GM20431 (cell line): Measurements from ENCODE around the gene UCK2.

Experiments
- in situ Hi-C: fragments of 300-500 bp; cut with MseI, MboI; formaldehyde crosslinking; loops from one replicate; pipeline ENCODE4 v1.15.0; 2020; ENCODE audit warnings: low sequenced_read_pairs; ENCODE audit not compliant: unreplicated experiment

Gene UCK2

GRCh38 chr1:165853528-165854075 is 26.2 kb downstream of the UCK2 start:
- in situ Hi-C loops, result no loop called here

DNA sequence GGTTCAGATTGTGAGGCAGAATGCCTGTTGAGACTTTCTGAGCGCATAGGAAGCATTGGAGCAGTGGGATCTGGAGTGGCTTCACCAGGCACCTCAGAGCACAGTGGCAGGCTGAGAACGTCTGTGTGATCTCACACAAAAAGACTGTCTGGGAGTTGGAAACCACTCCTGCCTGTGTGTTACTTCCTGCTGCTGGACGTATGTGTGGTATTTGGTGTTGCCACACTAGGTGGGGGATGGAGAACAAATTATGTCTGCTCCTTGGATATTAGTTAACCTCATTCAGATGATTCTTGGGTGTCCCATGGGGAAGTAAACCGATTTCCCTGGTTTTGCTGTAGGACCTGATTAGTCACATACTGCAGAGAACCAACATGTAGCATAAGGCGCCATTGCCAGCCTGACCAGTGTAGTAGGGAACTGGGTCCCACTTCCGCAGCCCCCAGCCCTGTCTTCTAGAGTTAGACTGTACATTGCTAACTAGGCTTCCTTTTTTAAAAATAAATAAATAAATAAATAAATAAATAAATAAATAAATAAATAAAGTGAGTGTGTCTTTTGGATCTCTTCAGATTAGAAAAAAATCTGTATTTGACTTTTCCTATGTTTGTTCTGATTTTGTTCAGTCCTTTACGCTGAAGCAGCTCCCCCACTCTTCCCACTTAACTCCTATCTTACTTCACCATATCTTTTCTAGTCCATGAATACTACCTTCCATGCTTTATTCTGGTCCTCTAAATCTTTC is 26.9 kb downstream of the UCK2 start:
- in situ Hi-C loops, result no loop called here

DNA sequence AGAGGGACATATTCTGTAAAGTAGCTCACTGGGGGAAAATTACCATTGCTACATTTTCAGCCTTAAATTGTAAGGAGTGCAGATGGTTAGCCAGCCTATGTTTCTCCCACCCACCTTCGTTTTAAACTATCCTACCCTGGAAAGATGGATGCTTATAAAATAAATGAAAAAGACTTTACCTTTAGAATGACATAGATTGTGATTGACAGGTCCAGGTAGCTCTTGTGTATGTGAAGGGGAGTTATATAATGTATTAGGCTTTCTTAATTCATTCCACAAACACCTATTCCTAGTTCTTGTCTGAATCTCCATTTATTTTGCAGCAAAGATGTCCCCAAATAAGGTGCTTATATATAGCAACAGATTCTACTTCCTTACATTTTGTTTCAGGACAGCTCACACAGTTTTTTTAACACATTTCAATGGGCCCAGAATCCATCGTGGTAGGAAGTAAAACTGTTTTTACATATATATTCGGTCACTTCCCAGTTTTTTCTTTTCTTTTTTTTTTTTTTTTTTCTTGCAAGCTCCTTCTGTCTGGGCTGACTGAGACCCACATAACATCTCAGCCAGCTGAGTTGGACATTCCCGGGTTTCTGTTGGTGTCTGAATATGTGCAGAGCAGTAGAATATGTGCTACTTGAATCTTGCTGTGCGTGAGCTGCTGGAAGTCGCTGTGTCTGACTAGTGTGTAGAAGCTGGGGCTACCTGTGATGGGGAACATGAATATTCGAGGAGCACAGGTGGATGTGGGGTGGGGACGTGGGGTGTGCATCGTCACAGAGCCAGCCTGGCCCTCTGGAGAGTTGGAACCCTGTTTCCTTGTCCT is 27.8 kb downstream of the UCK2 start:
- in situ Hi-C loops, result no loop called here

GRCh38 chr1:165856021-165856420 is 28.6 kb downstream of the UCK2 start:
- in situ Hi-C loops, result no loop called here

- in situ Hi-C loops, result no loop called here
Measured at GRCh38 chr1:165856606-165857005, 29.2 kb downstream of the UCK2 start.

GRCh38 chr1:165857046-165857801 is 29.8 kb downstream of the UCK2 start:
- in situ Hi-C loops, result no loop called here

GRCh38 chr1:165858364-165858823 is 31.0 kb downstream of the UCK2 start:
- in situ Hi-C loops, result no loop called here

DNA sequence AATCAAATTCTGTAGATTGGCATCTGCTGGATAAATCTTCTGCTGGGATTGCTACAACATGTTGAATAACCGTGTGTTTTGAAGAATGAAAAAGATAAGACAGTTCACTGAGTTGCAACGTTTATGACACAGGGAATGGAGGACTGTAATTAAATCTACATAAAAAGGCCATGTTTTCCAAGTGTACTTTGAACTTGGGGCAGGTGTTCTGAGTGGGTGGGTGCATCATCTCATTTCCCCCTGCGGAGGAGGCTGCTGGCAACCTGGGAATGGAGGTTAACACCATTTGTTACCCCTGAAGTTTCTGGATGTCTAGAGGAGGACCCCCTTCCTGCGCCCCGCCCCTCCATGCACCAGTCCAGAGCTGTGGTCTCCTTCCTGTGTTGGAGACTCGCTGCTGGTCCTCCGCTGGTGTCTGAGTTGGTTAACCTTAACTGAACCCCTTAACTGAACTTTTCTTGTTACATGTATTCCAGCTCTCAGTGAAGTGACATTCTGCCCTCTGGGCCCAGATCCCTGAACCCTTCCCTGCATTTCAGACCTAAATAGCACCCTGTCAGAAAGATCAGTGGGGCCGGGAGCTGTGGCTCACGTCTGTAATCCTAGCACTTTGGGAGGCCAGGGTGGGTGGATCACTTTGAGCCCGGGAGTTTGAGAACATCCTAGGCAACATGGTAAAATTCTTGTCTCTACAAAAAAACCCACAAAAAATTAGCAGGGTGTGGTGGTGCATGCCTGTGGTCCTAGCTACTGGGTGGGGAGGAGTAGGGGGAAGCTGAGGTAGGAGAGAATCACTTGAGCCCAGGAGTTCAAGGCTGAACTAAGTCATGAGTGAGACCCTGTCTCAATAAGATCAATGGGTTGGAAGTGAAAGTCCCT is 31.8 kb downstream of the UCK2 start:
- in situ Hi-C loops, result no loop called here

GRCh38 chr1:165860065-165860464 is 32.7 kb downstream of the UCK2 start:
- in situ Hi-C loops, result no loop called here

GRCh38 chr1:165861911-165862310 is 34.5 kb downstream of the UCK2 start:
- in situ Hi-C loops, result no loop called here

- in situ Hi-C loops, result no loop called here
Measured at GRCh38 chr1:165862448-165862847, 35.0 kb downstream of the UCK2 start.

GRCh38 chr1:165863346-165863745 is 35.9 kb downstream of the UCK2 start:
- in situ Hi-C loops, result no loop called here

DNA sequence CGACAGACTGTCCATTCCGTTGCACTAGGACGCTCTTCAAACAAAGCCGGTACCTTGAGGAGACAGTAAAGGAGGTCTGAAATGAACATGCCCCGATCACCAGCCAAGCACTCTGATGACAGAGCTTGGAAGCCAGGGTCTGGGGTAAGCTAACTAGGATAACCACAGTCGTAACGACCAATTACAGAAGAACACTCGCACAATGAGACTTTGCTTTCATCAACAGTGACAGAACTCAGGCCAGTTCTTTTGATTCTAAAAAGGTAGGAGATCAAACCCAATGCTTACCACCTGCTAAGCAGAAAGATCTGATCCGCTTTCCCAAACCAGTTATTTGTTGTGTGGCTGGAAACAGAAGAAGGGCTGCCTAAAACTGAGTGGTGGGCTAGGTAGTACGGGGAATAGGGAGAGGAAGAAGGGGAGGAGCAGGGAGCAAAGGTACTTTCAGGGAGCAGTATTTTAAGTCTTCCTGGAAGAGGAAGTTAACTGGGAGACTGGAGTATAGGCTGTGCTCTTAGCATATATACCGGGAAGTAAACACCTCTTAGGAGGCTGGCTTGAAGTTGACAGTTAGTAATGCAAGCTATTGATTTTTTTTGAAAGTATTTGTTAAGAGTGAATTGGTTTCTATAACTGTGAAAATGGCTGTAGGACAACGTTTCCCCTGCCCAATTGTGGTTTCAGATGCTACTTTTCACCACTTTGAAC is 38.4 kb downstream of the UCK2 start:
- in situ Hi-C loops, result no loop called here

GRCh38 chr1:165869343-165869742 is 41.9 kb downstream of the UCK2 start:
- in situ Hi-C loops, result no loop called here

DNA sequence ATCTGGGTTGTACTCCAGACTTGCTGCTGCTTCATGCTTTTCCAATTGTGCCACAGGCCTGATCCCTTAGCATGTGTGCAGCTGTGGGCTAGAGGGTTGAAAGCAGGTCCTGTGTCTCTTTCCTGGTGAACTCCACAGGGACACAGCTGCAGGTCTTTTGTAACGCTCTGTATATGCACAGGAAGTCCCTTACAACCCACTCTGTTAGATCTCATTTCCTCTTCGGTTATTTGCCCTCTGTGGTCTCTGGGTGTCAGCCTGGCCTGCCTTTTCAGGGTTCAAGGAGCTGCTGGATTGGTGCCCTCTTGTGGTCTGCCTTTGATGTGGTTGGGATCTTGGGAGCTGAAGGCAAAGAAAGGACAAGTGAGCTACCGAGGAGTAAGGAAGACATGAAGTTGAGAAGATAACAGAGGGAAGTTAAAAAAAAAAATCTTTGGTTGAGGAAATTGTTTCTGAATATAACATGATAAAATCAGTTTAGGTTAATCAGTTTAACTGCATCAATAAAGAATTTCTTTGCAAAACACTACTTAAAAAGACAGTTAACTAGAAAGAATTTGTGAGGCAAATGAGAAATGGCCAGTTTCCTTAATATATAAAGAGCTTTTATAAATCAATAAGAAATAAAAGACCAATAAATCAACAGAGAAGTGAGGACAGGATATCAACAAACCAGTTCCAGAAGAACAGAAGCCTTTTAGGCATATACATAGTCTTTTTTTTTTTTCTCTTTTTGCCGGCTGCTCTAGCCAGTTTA is 44.1 kb downstream of the UCK2 start:
- in situ Hi-C loops, result no loop called here

DNA sequence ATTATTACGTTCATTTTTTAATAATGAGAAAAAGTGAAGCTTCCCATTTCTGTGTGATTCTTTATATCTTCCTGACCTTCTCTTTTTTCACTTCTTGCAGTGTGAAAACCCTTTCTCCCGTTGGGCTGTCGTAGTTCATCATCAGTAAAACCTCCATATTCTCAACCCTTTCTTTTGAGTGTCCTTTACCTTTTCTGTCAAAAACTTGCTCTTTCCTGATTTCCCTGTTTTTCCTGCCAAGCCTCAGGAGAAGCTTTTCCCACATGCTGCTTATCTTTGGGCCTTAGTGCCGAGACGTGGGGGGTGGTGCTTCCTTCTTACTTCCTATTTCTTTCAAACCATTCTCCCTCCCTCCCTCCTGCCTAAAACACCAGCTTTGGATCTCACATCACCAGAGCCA is 46.1 kb downstream of the UCK2 start:
- in situ Hi-C loops, result no loop called here

DNA sequence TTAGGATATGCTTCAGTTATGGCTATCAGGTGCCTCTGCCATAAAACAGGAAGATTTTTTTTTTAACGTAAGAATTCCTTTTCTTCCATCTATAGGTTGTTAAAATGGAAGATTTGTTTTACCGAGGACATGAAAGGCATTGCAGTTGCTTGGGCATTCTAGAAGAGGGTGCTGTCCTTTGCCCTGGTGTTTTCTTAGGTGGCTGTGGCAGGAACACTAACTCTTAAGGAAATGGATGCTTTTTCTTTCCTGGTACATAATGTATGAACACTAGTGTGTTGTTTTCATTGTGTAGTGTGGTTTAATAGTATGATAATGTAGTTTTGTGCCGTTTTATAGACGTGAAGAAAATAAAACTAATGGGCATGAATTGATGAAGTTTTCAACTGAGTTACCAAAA is 47.2 kb downstream of the UCK2 start:
- in situ Hi-C loops, result no loop called here

DNA sequence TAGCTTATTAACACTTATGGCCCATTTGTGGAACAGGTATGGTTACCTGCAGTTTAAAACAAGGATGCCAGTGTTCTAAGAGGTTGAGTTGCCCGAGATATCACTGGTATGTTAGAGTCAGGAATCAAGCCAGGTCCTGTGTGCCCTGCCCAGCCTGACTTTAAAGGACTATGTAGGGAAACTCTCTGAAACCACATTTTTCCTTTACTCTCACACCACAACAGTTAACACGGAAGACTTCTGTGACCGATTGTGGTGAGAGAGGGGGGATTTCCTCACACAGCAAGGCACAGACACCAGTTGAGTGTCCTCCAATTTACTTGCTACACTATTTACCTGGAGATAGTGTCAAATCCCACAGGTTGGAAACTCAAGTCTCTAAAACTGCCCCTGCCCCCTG is 47.8 kb downstream of the UCK2 start:
- in situ Hi-C loops, result no loop called here
